ENCODE data around the gene IGF1R.

GRCh38 chr15:98968576-98968975, 320.2 kb downstream of the IGF1R start:
- no peak for TF ChIP-seq CTCF (conservative IDR thresholded peaks at IDR 0.05)
- TF ChIP-seq EZH2 (IDR thresholded peaks at IDR 0.05; ENCODE audit: low read depth) = no peak
